ENCODE results near the gene SUN1. TPM values are rescaled to one million over a fixed set of nuclear protein-coding genes. Genes with fewer than 3 reads are reported as not detected.

Gene SUN1
- total RNA-seq, 1 donor from 2014 or later = 121 TPM

GRCh38 chr7:832968-833424, 720 bp downstream of the SUN1 start:
- H3K27ac Mint-ChIP-seq = peak overlapping the region; percentile 99
- H3K4me1 Mint-ChIP-seq (ENCODE audit: unreplicated experiment) = peaks cover 36% of the 10 kb centered on the region
- H3K27me3 Mint-ChIP-seq = no peaks in the 10 kb centered on the region
- no peak for DNase-seq (ENCODE audit: extremely low spot score, unreplicated experiment)
- H3K9me3 Mint-ChIP-seq = no peaks in the 10 kb centered on the region
- peaks cover 9% of the 10 kb centered on the region for H3K36me3 Mint-ChIP-seq
- peak overlapping the region; percentile 37 for H3K4me3 Mint-ChIP-seq
- TF ChIP-seq, protein P1, sequence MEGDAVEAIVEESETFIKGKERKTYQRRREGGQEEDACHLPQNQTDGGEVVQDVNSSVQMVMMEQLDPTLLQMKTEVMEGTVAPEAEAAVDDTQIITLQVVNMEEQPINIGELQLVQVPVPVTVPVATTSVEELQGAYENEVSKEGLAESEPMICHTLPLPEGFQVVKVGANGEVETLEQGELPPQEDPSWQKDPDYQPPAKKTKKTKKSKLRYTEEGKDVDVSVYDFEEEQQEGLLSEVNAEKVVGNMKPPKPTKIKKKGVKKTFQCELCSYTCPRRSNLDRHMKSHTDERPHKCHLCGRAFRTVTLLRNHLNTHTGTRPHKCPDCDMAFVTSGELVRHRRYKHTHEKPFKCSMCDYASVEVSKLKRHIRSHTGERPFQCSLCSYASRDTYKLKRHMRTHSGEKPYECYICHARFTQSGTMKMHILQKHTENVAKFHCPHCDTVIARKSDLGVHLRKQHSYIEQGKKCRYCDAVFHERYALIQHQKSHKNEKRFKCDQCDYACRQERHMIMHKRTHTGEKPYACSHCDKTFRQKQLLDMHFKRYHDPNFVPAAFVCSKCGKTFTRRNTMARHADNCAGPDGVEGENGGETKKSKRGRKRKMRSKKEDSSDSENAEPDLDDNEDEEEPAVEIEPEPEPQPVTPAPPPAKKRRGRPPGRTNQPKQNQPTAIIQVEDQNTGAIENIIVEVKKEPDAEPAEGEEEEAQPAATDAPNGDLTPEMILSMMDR (conservative IDR thresholded peaks at IDR 0.05) = no peak

GRCh38 chr7:833601-834258, 1.5 kb downstream of the SUN1 start:
- Mint-ChIP-seq H3K36me3 (peaks cover 9% of the 10 kb centered on the region), H3K4me3 (no peak overlapping the region), H3K4me1 (ENCODE audit: unreplicated experiment) (peaks cover 36% of the 10 kb centered on the region)

DNA sequence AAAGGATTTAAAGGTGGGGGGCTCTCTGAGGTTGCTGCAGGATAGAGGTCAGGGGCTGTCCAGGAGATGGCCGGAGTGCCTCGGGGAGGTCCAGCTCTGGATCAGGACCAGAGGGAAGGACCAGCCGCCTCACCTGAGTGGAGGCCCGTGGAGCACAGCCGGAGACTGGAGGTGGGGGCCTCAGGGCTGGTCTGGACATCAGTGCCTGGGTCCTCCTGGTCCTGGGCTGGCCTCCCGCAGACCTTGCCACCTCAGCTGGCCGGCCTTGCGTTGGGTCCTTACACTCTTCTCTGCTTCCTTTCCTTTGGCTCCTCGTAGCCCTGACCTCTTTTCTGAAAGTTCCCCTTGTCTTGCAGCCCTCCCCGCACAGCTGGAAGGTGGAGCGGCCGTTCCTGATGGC, 2.0 kb downstream of the SUN1 start:
- Mint-ChIP-seq H3K4me3 (no peak overlapping the region), H3K9me3 (no peaks in the 10 kb centered on the region), H3K27me3 (no peaks in the 10 kb centered on the region), H3K36me3 (peaks cover 9% of the 10 kb centered on the region), H3K27ac (no peak overlapping the region), H3K4me1 (ENCODE audit: unreplicated experiment) (peaks cover 36% of the 10 kb centered on the region)
- no peak for DNase-seq (ENCODE audit: extremely low spot score, unreplicated experiment)
- TF ChIP-seq, protein P1 (conservative IDR thresholded peaks at IDR 0.05) = no peak

More at GRCh38 chr7:833601-834258, 1.5 kb downstream of the SUN1 start:
- Mint-ChIP-seq H3K27ac (no peak overlapping the region), H3K9me3 (no peaks in the 10 kb centered on the region), H3K27me3 (no peaks in the 10 kb centered on the region)
- DNase-seq (ENCODE audit: extremely low spot score, unreplicated experiment) = no peak
- TF ChIP-seq, protein P1 (conservative IDR thresholded peaks at IDR 0.05) = no peak

GRCh38 chr7:835021-835420, 2.7 kb downstream of the SUN1 start:
- H3K9me3 Mint-ChIP-seq = no peaks in the 10 kb centered on the region
- peaks cover 34% of the 10 kb centered on the region for H3K4me1 Mint-ChIP-seq (ENCODE audit: unreplicated experiment)
- H3K4me3 Mint-ChIP-seq = no peak overlapping the region
- peaks cover 12% of the 10 kb centered on the region for H3K36me3 Mint-ChIP-seq
- TF ChIP-seq, protein P1 (conservative IDR thresholded peaks at IDR 0.05) = no peak
- H3K27ac Mint-ChIP-seq = peak overlapping the region; percentile 48
- H3K27me3 Mint-ChIP-seq = no peaks in the 10 kb centered on the region
- DNase-seq (ENCODE audit: extremely low spot score, unreplicated experiment) = no peak

- Mint-ChIP-seq H3K36me3 (peaks cover 13% of the 10 kb centered on the region), H3K27me3 (no peaks in the 10 kb centered on the region), H3K4me3 (no peak overlapping the region), H3K9me3 (no peaks in the 10 kb centered on the region), H3K4me1 (ENCODE audit: unreplicated experiment) (peaks cover 28% of the 10 kb centered on the region), H3K27ac (peak overlapping the region; percentile 85)
- TF ChIP-seq, protein P1 (conservative IDR thresholded peaks at IDR 0.05) = no peak
- no peak for DNase-seq (ENCODE audit: extremely low spot score, unreplicated experiment)
These were observed 3.5 kb downstream of the SUN1 start for GRCh38 chr7:835485-836401.
